Measurements from ENCODE around the gene MYO16. TPM values are rescaled to one million over a fixed set of nuclear protein-coding genes. Genes with fewer than 3 reads are reported as not detected.
A peak's percentile ranks its signal among the peaks of the same experiment; 100 is the strongest.

MYO16 gene
- total RNA-seq, 1 experiment from 2014 or later: 0.49 TPM

DNA sequence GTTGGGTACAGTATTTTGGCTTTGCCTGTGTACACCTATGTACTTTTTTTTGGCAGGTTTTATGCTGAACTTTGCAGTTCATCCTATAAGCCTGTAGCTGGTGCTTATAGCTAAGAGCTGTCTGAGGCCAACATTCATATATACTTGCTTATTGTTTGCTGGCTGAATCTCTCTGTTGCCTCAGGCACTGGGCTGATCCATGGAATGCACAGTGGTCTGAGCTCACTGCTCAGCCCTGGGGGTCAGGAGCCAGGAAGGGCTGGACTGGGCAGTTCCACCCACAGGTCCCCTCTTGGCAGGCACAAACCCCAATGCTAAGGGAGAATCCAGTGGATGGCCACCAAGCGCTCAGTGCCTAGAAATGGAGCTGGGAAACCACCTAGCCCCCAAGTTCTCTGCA lies 308.7 kb downstream of the MYO16 start:
- no peak overlapping the region for H3K4me3 ChIP-seq (ENCODE audit: low read depth, low read length, poor library complexity, severe bottlenecking)
- peaks cover 4% of the 10 kb centered on the region for H3K9me3 ChIP-seq (ENCODE audit: low read depth, low read length, poor library complexity, severe bottlenecking)
- POLR2A ChIA-PET (ENCODE audit: low non-redundant PET): interaction anchor here (0.7 kb wide), 1 partner anchor 16 kb away, joined by 3 read pairs; no protein-coding TSS in a partner anchor
- no peak overlapping the region for H3K27ac ChIP-seq (ENCODE audit: low read depth, low read length, poor library complexity, severe bottlenecking)
- H3K36me3 ChIP-seq (ENCODE audit: insufficient read depth, low read length, poor library complexity, severe bottlenecking): no peaks in the 10 kb centered on the region
- no TSS peak for BruUV-seq (replicated peaks)
- TF ChIP-seq EZH2 (IDR thresholded peaks at IDR 0.05; ENCODE audit: borderline replicate concordance, low read depth, low read length, poor library complexity, severe bottlenecking): no peak
- TF ChIP-seq, protein P1, sequence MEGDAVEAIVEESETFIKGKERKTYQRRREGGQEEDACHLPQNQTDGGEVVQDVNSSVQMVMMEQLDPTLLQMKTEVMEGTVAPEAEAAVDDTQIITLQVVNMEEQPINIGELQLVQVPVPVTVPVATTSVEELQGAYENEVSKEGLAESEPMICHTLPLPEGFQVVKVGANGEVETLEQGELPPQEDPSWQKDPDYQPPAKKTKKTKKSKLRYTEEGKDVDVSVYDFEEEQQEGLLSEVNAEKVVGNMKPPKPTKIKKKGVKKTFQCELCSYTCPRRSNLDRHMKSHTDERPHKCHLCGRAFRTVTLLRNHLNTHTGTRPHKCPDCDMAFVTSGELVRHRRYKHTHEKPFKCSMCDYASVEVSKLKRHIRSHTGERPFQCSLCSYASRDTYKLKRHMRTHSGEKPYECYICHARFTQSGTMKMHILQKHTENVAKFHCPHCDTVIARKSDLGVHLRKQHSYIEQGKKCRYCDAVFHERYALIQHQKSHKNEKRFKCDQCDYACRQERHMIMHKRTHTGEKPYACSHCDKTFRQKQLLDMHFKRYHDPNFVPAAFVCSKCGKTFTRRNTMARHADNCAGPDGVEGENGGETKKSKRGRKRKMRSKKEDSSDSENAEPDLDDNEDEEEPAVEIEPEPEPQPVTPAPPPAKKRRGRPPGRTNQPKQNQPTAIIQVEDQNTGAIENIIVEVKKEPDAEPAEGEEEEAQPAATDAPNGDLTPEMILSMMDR (conservative IDR thresholded peaks at IDR 0.05; ENCODE audit: low read depth, low read length): no peak
- DNase-seq (ENCODE audit: low spot score): no peak
- H3K4me1 ChIP-seq (ENCODE audit: insufficient read depth, low read length, poor library complexity, severe bottlenecking): peaks cover 6% of the 10 kb centered on the region
- intact Hi-C loops (cut with micrococcal nuclease; ENCODE audit: unreplicated experiment): no loop called here
- CTCF ChIA-PET: no interaction called here
- no peaks in the 10 kb centered on the region for H3K27me3 ChIP-seq (replicated peaks; ENCODE audit: insufficient read depth, low read depth, low read length, poor library complexity)

DNA sequence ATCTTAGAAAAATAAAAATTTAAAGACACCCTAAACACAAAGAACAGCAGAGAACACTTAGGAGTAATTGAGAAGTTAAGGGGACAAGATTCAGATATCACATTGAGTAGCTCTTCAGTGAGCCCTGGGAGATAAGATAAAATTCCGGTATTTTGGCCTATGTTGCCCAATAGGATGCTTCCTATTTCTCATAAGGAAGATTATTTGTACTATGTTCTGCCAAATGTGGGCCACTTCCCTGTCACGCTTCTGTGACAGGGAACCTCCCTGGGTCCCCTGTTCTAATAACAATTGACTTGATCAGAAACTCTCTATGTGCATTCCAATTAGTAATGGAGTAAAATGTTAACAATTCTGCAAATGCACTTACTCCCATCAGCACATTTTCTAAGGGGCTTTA lies 310.7 kb downstream of the MYO16 start:
- peaks cover 6% of the 10 kb centered on the region for H3K4me1 ChIP-seq (ENCODE audit: insufficient read depth, low read length, poor library complexity, severe bottlenecking)
- ChIA-PET CTCF (no interaction called here), POLR2A (ENCODE audit: low non-redundant PET) (no interaction called here)
- no peak for TF ChIP-seq EZH2 (IDR thresholded peaks at IDR 0.05; ENCODE audit: borderline replicate concordance, low read depth, low read length, poor library complexity, severe bottlenecking)
- TF ChIP-seq, protein P1 (conservative IDR thresholded peaks at IDR 0.05; ENCODE audit: low read depth, low read length): no peak
- intact Hi-C loops (cut with micrococcal nuclease; ENCODE audit: unreplicated experiment): no loop called here
- H3K27ac ChIP-seq (ENCODE audit: low read depth, low read length, poor library complexity, severe bottlenecking): no peak overlapping the region
- no peaks in the 10 kb centered on the region for H3K36me3 ChIP-seq (ENCODE audit: insufficient read depth, low read length, poor library complexity, severe bottlenecking)
- no TSS peak for BruUV-seq (replicated peaks)
- no peaks in the 10 kb centered on the region for H3K27me3 ChIP-seq (replicated peaks; ENCODE audit: insufficient read depth, low read depth, low read length, poor library complexity)
- no peak overlapping the region for H3K4me3 ChIP-seq (ENCODE audit: low read depth, low read length, poor library complexity, severe bottlenecking)
- peaks cover 4% of the 10 kb centered on the region for H3K9me3 ChIP-seq (ENCODE audit: low read depth, low read length, poor library complexity, severe bottlenecking)
- DNase-seq (ENCODE audit: low spot score): no peak

DNA sequence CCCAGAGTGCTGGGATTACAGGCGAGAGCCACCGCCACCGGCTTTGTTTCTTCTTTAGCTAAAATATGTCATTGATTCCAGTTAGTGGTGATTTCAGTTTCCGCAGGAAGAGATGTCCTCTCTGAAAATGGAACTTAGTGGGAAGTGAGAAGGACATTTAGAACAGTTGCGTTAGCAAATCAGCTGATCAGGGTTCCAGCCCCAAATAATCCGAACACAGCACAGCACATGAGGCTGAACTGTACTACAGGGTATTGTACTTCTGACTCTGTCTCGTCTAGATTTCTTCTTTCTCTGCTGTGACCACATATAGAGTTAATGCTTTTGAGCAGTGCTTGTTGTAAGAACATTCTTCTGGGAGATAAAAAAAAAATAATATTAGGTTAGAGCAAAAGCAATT lies 314.4 kb downstream of the MYO16 start:
- Histone ChIP-seq H3K4me3 (ENCODE audit: low read depth, low read length, poor library complexity, severe bottlenecking) (no peak overlapping the region), H3K4me1 (ENCODE audit: insufficient read depth, low read length, poor library complexity, severe bottlenecking) (peaks cover 6% of the 10 kb centered on the region), H3K27me3 (replicated peaks; ENCODE audit: insufficient read depth, low read depth, low read length, poor library complexity) (no peaks in the 10 kb centered on the region), H3K9me3 (ENCODE audit: low read depth, low read length, poor library complexity, severe bottlenecking) (no peaks in the 10 kb centered on the region), H3K27ac (ENCODE audit: low read depth, low read length, poor library complexity, severe bottlenecking) (peak overlapping the region; percentile 11), H3K36me3 (ENCODE audit: insufficient read depth, low read length, poor library complexity, severe bottlenecking) (no peaks in the 10 kb centered on the region)
- CTCF ChIA-PET: no interaction called here
- intact Hi-C loops (cut with micrococcal nuclease; ENCODE audit: unreplicated experiment): no loop called here
- DNase-seq (ENCODE audit: low spot score): no peak
- TF ChIP-seq, protein P1 (conservative IDR thresholded peaks at IDR 0.05; ENCODE audit: low read depth, low read length): no peak
- no TSS peak for BruUV-seq (replicated peaks)
- POLR2A ChIA-PET (ENCODE audit: low non-redundant PET): no interaction called here
